ENCODE results near the gene DAZAP2. TPM values are rescaled to one million over a fixed set of nuclear protein-coding genes. Genes with fewer than 3 reads are reported as not detected.

DAZAP2 gene
- total and polyA plus RNA-seq, 2 of the 13 experiments (the other 11 are each of a cell fraction or from before 2014, with no cell fraction given) = 64.5 to 222 TPM

DNA sequence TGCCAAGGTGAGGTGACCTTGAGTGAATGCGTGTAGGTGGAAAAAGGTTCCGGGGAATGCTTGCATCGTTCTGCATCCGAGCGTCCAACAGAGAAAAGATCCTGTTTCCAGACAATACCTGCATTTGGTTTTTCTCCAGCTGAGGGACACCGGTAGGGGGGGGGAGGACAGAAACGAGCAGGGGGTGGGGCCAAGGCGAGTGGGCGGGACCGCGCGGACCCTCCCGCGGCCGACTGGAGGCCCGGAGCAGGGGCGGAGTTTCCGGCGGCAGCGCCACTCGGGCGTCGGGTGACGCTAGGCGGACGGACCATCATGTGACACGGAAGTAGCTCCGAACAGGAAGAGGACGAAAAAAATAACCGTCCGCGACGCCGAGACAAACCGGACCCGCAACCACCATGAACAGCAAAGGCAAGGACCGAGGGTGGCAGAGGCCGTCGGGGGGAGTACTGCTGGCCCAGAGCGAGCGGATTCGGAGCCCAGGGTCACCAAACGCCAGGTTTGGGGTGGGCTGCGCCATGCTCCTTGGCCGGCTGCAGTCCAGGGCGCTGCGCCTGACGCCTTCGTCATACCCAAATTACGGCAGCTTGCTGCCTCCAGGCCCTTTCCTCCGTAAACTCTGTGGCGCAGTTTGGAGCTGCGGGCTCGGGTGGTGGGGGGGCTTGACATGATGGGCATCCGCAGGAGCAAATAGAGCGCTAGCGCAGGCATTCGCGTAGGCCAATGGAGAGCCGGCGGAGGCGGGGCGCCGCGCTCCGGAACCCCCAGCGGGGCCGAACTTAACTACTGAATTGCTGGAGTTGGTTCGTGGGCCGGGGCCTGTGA lies at the start of gene DAZAP2 (continued):
- TF ChIP-seq, protein P1, sequence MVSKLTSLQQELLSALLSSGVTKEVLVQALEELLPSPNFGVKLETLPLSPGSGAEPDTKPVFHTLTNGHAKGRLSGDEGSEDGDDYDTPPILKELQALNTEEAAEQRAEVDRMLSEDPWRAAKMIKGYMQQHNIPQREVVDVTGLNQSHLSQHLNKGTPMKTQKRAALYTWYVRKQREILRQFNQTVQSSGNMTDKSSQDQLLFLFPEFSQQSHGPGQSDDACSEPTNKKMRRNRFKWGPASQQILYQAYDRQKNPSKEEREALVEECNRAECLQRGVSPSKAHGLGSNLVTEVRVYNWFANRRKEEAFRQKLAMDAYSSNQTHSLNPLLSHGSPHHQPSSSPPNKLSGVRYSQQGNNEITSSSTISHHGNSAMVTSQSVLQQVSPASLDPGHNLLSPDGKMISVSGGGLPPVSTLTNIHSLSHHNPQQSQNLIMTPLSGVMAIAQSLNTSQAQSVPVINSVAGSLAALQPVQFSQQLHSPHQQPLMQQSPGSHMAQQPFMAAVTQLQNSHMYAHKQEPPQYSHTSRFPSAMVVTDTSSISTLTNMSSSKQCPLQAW (CRISPR knock-in tag; IDR thresholded peaks at IDR 0.05) = peak; percentile 86
- TF ChIP-seq ZNF660 (CRISPR knock-in tag; IDR thresholded peaks at IDR 0.05; ENCODE audit: borderline replicate concordance, low read depth) (no peak), HNF4G (IDR thresholded peaks at IDR 0.05; ENCODE audit: borderline replicate concordance, low read depth, low read length) (no peak), HNF4G (CRISPR knock-in tag; IDR thresholded peaks at IDR 0.05; ENCODE audit: borderline replicate concordance, low read depth) (no peak; the same call in 1 of the 2 replicates), KDM5B (CRISPR knock-in tag; IDR thresholded peaks at IDR 0.05; ENCODE audit: borderline replicate concordance) (peak; percentile 82), TEAD3 (CRISPR knock-in tag; optimal IDR thresholded peaks at IDR 0.05; ENCODE audit: borderline replicate concordance) (no peak), ZNF775 (CRISPR knock-in tag; IDR thresholded peaks at IDR 0.05; ENCODE audit: borderline replicate concordance) (no peak), ZNF670 (CRISPR knock-in tag; IDR thresholded peaks at IDR 0.05; ENCODE audit: borderline replicate concordance) (no peak; the same call in 1 of the 2 replicates), SMAD3 (CRISPR knock-in tag; IDR thresholded peaks at IDR 0.05) (no peak), DR1 (CRISPR knock-in tag; IDR thresholded peaks at IDR 0.05) (no peak)
- TF ChIP-seq, protein P2, sequence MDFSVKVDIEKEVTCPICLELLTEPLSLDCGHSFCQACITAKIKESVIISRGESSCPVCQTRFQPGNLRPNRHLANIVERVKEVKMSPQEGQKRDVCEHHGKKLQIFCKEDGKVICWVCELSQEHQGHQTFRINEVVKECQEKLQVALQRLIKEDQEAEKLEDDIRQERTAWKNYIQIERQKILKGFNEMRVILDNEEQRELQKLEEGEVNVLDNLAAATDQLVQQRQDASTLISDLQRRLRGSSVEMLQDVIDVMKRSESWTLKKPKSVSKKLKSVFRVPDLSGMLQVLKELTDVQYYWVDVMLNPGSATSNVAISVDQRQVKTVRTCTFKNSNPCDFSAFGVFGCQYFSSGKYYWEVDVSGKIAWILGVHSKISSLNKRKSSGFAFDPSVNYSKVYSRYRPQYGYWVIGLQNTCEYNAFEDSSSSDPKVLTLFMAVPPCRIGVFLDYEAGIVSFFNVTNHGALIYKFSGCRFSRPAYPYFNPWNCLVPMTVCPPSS (IDR thresholded peaks at IDR 0.05) = no peak
- TF ChIP-seq, protein P3, sequence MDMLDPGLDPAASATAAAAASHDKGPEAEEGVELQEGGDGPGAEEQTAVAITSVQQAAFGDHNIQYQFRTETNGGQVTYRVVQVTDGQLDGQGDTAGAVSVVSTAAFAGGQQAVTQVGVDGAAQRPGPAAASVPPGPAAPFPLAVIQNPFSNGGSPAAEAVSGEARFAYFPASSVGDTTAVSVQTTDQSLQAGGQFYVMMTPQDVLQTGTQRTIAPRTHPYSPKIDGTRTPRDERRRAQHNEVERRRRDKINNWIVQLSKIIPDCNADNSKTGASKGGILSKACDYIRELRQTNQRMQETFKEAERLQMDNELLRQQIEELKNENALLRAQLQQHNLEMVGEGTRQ (IDR thresholded peaks at IDR 0.05; ENCODE audit: low read depth, low read length) = peak; percentile 85
- TF ChIP-seq, protein P3 (CRISPR knock-in tag; IDR thresholded peaks at IDR 0.05; ENCODE audit: borderline replicate concordance) = peak; percentile 93; the same call in 1 of the 2 replicates
- TF ChIP-seq, protein P4, sequence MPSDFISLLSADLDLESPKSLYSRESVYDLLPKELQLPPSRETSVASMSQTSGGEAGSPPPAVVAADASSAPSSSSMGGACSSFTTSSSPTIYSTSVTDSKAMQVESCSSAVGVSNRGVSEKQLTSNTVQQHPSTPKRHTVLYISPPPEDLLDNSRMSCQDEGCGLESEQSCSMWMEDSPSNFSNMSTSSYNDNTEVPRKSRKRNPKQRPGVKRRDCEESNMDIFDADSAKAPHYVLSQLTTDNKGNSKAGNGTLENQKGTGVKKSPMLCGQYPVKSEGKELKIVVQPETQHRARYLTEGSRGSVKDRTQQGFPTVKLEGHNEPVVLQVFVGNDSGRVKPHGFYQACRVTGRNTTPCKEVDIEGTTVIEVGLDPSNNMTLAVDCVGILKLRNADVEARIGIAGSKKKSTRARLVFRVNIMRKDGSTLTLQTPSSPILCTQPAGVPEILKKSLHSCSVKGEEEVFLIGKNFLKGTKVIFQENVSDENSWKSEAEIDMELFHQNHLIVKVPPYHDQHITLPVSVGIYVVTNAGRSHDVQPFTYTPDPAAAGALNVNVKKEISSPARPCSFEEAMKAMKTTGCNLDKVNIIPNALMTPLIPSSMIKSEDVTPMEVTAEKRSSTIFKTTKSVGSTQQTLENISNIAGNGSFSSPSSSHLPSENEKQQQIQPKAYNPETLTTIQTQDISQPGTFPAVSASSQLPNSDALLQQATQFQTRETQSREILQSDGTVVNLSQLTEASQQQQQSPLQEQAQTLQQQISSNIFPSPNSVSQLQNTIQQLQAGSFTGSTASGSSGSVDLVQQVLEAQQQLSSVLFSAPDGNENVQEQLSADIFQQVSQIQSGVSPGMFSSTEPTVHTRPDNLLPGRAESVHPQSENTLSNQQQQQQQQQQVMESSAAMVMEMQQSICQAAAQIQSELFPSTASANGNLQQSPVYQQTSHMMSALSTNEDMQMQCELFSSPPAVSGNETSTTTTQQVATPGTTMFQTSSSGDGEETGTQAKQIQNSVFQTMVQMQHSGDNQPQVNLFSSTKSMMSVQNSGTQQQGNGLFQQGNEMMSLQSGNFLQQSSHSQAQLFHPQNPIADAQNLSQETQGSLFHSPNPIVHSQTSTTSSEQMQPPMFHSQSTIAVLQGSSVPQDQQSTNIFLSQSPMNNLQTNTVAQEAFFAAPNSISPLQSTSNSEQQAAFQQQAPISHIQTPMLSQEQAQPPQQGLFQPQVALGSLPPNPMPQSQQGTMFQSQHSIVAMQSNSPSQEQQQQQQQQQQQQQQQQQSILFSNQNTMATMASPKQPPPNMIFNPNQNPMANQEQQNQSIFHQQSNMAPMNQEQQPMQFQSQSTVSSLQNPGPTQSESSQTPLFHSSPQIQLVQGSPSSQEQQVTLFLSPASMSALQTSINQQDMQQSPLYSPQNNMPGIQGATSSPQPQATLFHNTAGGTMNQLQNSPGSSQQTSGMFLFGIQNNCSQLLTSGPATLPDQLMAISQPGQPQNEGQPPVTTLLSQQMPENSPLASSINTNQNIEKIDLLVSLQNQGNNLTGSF (CRISPR knock-in tag; IDR thresholded peaks at IDR 0.05) = 0 out of 2 replicates have a peak, but pooled peaks have one; percentile 53
- TF ChIP-seq, protein P5, sequence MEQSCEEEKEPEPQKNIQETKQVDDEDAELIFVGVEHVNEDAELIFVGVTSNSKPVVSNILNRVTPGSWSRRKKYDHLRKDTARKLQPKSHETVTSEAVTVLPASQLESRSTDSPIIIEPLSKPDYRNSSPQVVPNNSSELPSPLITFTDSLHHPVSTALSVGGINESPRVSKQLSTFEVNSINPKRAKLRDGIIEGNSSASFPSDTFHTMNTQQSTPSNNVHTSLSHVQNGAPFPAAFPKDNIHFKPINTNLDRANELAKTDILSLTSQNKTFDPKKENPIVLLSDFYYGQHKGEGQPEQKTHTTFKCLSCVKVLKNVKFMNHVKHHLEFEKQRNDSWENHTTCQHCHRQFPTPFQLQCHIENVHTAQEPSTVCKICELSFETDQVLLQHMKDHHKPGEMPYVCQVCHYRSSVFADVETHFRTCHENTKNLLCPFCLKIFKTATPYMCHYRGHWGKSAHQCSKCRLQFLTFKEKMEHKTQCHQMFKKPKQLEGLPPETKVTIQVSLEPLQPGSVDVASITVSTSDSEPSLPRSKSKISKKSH (CRISPR knock-in tag; IDR thresholded peaks at IDR 0.05; ENCODE audit: borderline replicate concordance) = peak; percentile 50; the same call in 1 of the 2 replicates

All from HepG2 (cell line).